ENCODE measurements around the gene TFF3. TPM values are rescaled to one million over a fixed set of nuclear protein-coding genes. Genes with fewer than 3 reads are reported as not detected.

The TFF3 gene
- total RNA-seq, 2 donors from 2014 or later: 5.0 TPM

DNA sequence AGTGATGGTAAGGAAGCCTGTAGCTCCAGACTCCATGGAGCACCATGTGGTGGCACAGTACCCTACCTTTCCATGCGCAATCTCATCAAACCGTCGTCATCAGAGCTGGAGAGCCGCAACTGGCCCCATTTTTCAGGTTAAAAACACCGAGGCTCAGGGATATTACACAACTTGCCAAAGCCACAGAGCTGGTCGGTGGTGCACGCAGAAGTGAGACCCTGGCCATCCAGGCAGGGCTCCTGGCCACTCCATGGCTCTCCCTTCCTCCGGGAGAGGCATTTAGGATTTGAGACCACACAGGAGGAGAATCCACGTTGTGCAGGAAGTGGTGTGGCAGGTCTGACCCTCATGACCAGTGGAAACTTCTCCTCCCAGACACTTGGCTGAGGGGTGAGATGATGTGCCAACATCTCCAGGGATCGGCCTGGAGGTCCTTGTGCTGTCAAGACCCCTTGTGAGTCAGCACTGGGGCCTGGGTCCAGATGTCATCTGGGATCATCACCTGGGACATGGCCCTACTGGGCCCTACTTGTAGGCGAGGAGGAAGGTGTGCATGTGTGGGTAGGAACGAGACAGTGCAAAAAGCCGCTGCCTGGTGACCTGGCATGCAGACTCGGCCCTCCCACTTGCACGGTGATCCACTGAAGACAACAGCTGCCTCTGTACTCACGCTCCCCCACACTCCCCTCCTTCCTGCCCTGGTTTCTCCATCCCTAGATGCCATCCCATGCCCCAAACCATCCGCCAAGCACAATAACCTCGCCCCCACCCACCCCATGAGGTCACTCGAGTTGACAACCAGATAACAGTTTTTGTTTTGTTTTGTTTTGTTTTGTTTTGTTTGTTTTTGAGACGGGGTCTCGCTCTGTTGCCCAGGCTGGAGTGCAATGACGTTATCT lies 10.4 kb downstream of the TFF3 start:
- TF ChIP-seq, protein P1, sequence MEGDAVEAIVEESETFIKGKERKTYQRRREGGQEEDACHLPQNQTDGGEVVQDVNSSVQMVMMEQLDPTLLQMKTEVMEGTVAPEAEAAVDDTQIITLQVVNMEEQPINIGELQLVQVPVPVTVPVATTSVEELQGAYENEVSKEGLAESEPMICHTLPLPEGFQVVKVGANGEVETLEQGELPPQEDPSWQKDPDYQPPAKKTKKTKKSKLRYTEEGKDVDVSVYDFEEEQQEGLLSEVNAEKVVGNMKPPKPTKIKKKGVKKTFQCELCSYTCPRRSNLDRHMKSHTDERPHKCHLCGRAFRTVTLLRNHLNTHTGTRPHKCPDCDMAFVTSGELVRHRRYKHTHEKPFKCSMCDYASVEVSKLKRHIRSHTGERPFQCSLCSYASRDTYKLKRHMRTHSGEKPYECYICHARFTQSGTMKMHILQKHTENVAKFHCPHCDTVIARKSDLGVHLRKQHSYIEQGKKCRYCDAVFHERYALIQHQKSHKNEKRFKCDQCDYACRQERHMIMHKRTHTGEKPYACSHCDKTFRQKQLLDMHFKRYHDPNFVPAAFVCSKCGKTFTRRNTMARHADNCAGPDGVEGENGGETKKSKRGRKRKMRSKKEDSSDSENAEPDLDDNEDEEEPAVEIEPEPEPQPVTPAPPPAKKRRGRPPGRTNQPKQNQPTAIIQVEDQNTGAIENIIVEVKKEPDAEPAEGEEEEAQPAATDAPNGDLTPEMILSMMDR (IDR thresholded peaks at IDR 0.05): no peak
- no peak for DNase-seq (ENCODE audit: low spot score)
- H3K36me3 ChIP-seq: no peaks in the 10 kb centered on the region

DNA sequence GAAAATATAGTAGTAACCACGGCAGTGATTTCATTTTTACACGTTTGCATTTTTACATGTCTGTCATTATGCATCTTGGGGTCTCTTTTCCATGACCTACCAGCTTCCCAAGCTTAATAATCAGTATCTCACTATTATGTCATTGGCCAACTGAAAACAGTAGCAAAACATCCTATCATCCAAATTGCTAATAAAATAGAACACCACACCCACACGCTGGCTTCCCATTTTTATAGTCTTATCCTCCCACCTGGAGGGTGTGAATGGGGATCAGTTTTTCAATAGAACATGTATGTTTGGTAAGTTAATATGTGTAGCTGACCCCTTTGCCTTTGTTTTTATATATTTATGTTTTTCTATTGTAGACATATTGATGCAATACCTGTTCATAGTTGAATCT lies 11.8 kb downstream of the TFF3 start:
- no peak overlapping the region for H3K27ac ChIP-seq

More for the DNA sequence above, 10.4 kb downstream of the TFF3 start:
- Histone ChIP-seq H3K4me3 (no peak overlapping the region), H3K27ac (no peak overlapping the region), H3K4me1 (peaks cover 0 to 24% of the 10 kb centered on the region in 2 donors), H3K9me3 (no peaks in the 10 kb centered on the region), H3K27me3 (no peaks in the 10 kb centered on the region)

DNA sequence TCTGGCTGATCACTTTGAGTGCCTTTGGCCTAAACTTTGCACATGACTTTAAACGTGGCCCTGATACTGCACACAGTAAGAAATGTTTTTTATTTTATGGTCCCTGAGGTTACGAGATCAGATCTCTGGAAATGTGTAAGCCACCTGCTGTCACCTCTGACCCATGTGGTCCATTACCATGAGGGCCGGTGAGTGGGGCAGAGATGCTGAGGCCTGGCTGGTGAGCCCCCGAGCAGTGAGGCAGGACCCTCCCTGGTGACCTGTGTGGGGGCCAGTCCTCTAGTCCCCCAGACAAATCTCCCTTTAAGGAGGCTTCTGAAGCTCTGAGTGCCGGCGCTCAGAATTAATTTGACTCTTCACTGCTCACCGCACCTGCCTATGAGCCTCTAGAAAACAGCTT lies 12.4 kb downstream of the TFF3 start:
- Histone ChIP-seq H3K27me3 (no peaks in the 10 kb centered on the region), H3K4me1 (peaks cover 0 to 32% of the 10 kb centered on the region in 2 donors), H3K27ac (peak overlapping the region in 1 of 2 donors; percentile 71), H3K4me3 (no peak overlapping the region), H3K9me3 (no peaks in the 10 kb centered on the region), H3K36me3 (no peaks in the 10 kb centered on the region)
- DNase-seq (ENCODE audit: low spot score): no peak
- TF ChIP-seq, protein P1 (IDR thresholded peaks at IDR 0.05): no peak

More for the DNA sequence above, 11.8 kb downstream of the TFF3 start:
- TF ChIP-seq, protein P1 (IDR thresholded peaks at IDR 0.05): no peak
- no peak for DNase-seq (ENCODE audit: low spot score)
- H3K27me3 ChIP-seq: no peaks in the 10 kb centered on the region
- peaks cover 0 to 32% of the 10 kb centered on the region in 2 donors for H3K4me1 ChIP-seq
- H3K4me3 ChIP-seq: no peak overlapping the region
- no peaks in the 10 kb centered on the region for H3K36me3 ChIP-seq
- H3K9me3 ChIP-seq: no peaks in the 10 kb centered on the region

DNA sequence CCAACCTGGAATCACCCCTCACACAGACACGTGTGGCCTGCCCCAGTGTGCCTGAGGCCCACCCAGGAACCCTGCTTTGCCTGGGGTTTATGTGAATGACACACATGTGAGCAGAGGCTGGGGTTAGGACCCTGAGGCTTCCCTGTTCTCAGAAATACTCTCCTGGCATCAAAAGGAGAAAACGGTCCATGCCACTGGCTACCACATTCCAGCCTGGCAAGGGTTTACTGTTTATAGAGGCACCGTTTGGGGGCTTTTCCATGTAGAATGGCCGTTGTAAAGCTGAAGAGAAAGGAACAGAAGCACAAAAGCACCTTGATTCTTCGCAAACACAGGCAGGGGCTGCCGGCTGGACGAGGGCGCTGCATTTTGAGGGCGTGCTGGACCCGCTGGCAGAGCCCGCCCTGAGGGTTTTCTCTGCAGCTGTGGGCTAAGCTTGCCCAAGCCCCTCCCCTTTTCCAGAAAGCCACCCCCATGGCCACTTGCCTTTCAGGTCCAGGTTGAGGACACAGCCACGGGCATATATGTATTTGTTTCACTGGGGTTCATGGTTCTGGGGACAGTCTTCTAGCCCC lies 13.0 kb downstream of the TFF3 start:
- TF ChIP-seq, protein P1 (IDR thresholded peaks at IDR 0.05): no peak
- Histone ChIP-seq H3K4me1 (peaks cover 0 to 32% of the 10 kb centered on the region in 2 donors), H3K4me3 (no peak overlapping the region), H3K36me3 (no peaks in the 10 kb centered on the region), H3K27ac (peak overlapping the region; percentile 57 to 71), H3K27me3 (no peaks in the 10 kb centered on the region), H3K9me3 (no peaks in the 10 kb centered on the region)
- DNase-seq (ENCODE audit: low spot score): no peak

DNA sequence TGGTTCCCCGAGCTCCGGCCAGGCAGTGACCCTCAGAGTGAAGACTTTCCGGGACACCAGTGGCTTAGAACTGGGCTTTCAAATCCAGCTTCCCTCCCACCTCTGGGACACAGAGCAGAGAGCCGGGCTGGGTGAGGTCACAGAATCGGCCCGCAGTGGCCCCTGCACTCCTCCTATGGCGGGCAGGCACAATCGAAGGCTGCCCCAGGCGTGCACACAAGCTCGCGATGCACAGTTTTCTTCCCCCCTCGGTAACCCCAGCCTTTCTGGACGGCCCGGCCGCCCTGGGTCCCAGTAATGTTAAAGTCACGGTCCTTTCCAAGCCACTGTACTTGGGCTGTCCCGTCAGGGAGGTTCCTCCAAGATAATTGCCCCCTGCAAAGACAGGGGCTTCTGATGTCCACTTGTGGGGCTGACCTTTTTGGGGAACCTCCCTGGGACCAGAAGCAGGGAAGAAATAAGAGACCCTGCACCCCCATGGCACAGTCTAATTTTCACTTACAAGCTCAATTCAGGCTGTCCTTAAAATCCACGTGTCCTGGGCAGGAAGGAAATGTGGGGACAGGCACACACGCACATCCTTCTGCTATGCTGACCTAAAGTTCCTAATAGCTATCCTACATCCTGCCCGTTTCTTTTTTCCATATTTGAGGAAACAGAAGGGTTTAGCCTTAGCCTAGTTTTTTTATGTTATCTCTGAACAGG lies 13.7 kb downstream of the TFF3 start:
- TF ChIP-seq, protein P1 (IDR thresholded peaks at IDR 0.05): no peak
- Histone ChIP-seq H3K9me3 (no peaks in the 10 kb centered on the region), H3K27me3 (no peaks in the 10 kb centered on the region), H3K4me3 (no peak overlapping the region), H3K27ac (peak overlapping the region; percentile 49 to 71), H3K36me3 (no peaks in the 10 kb centered on the region), H3K4me1 (peaks cover 0 to 32% of the 10 kb centered on the region in 2 donors)
- no peak for DNase-seq (ENCODE audit: low spot score)
